Endothelial cell (in vitro differentiated cells): ENCODE data around the gene NT5DC1. TPM values are rescaled to one million over a fixed set of nuclear protein-coding genes. Genes with fewer than 3 reads are reported as not detected.

Source experiments
- DNase-seq: peaks from one replicate; pipeline ENCODE4 v3.0.0; 2021; ENCODE audit warnings: low spot score
- H3K27ac Mint-ChIP-seq: one replicate; pipeline ENCODE4 v1.8.0; 2021; ENCODE audit warnings: mixed read lengths, inconsistent platforms; ENCODE audit not compliant: unreplicated experiment
- H3K27me3 Mint-ChIP-seq: one replicate; pipeline ENCODE4 v1.8.0; 2021; ENCODE audit warnings: mild to moderate bottlenecking, moderate library complexity, mixed read lengths, inconsistent platforms; ENCODE audit not compliant: unreplicated experiment
- H3K36me3 Mint-ChIP-seq: one replicate; pipeline ENCODE4 v1.8.0; 2021; ENCODE audit warnings: mild to moderate bottlenecking, low read depth, mixed read lengths, inconsistent platforms; ENCODE audit not compliant: unreplicated experiment
- H3K4me1 Mint-ChIP-seq: one replicate; pipeline ENCODE4 v1.8.0; 2021; ENCODE audit warnings: mild to moderate bottlenecking, mixed read lengths, inconsistent platforms; ENCODE audit not compliant: unreplicated experiment
- H3K4me3 Mint-ChIP-seq: one replicate; pipeline ENCODE4 v1.8.0; 2021; ENCODE audit warnings: mild to moderate bottlenecking, mixed read lengths, inconsistent platforms; ENCODE audit not compliant: unreplicated experiment
- H3K9me3 Mint-ChIP-seq: one replicate; pipeline ENCODE4 v1.8.0; 2021; ENCODE audit warnings: mixed read lengths, inconsistent platforms; ENCODE audit not compliant: unreplicated experiment
- CTCF ChIP-seq: fragments of 200-600 bp; sonication (generic); IDR thresholded peaks from one replicate; pipeline ENCODE4 v1.5.0; 2021; ENCODE audit warnings: antibody characterized with exemption; ENCODE audit not compliant: unreplicated experiment
- total RNA-seq: library from RNA; stranded (reverse); fragmentation: NEBNext Ultra II Directional; extraction: Animal tissue kit (Norgen Biotek cat#: 25700); gene quantifications from one replicate; pipeline ENCODE4 v1.2.1, GENCODE V29; 2021; ENCODE audit not compliant: unreplicated experiment

The NT5DC1 gene
- total RNA-seq, 1 donor from 2014 or later = 33.9 TPM

GRCh38 chr6:116210750-116211425 is 110.2 kb downstream of the NT5DC1 start:
- DNase-seq = no peak
- no peak for TF ChIP-seq CTCF
- Mint-ChIP-seq H3K4me3 (no peak overlapping the region), H3K27me3 (no peaks in the 10 kb centered on the region), H3K9me3 (no peaks in the 10 kb centered on the region), H3K27ac (no peak overlapping the region), H3K4me1 (no peaks in the 10 kb centered on the region), H3K36me3 (no peaks in the 10 kb centered on the region)

GRCh38 chr6:116214681-116215080 is 114.0 kb downstream of the NT5DC1 start:
- no peak for TF ChIP-seq CTCF
- H3K4me3 Mint-ChIP-seq = no peak overlapping the region
- no peak overlapping the region for H3K27ac Mint-ChIP-seq
- no peaks in the 10 kb centered on the region for H3K27me3 Mint-ChIP-seq
- no peaks in the 10 kb centered on the region for H3K36me3 Mint-ChIP-seq
- H3K4me1 Mint-ChIP-seq = no peaks in the 10 kb centered on the region
- H3K9me3 Mint-ChIP-seq = no peaks in the 10 kb centered on the region
- DNase-seq = no peak

- Mint-ChIP-seq H3K36me3 (no peaks in the 10 kb centered on the region), H3K9me3 (no peaks in the 10 kb centered on the region), H3K4me1 (no peaks in the 10 kb centered on the region), H3K27me3 (no peaks in the 10 kb centered on the region), H3K27ac (no peak overlapping the region), H3K4me3 (no peak overlapping the region)
- no peak for DNase-seq
- no peak for TF ChIP-seq CTCF
These were observed 114.8 kb downstream of the NT5DC1 start for GRCh38 chr6:116215414-116215813.

- Mint-ChIP-seq H3K36me3 (no peaks in the 10 kb centered on the region), H3K4me1 (no peaks in the 10 kb centered on the region), H3K27me3 (no peaks in the 10 kb centered on the region), H3K27ac (no peak overlapping the region), H3K9me3 (no peaks in the 10 kb centered on the region), H3K4me3 (no peak overlapping the region)
- DNase-seq = no peak
- peak; percentile 78 for TF ChIP-seq CTCF
These were observed 116.4 kb downstream of the NT5DC1 start for GRCh38 chr6:116217069-116217468.

- H3K27ac Mint-ChIP-seq = no peak overlapping the region
- no peaks in the 10 kb centered on the region for H3K9me3 Mint-ChIP-seq
- no peaks in the 10 kb centered on the region for H3K36me3 Mint-ChIP-seq
- no peak for DNase-seq
- H3K4me3 Mint-ChIP-seq = no peak overlapping the region
- no peaks in the 10 kb centered on the region for H3K4me1 Mint-ChIP-seq
- no peaks in the 10 kb centered on the region for H3K27me3 Mint-ChIP-seq
- TF ChIP-seq CTCF = peak; percentile 70
These were observed 117.5 kb downstream of the NT5DC1 start for GRCh38 chr6:116218172-116218633.
